H1 (cell line): ENCODE measurements around the gene OSBPL2. TPM values are rescaled to one million over a fixed set of nuclear protein-coding genes. Genes with fewer than 3 reads are reported as not detected.

Experiments
- CTCF ChIA-PET: fragments of 300-600 bp; sonication (Branson Sonifier 250); formaldehyde crosslinking; loops from one replicate; lab custom pipeline; 2021; ENCODE audit not compliant: partially characterized antibody; lab: Charles Lee
- POLR2A ChIA-PET: fragments of 300-600 bp; sonication (Branson Sonifier 250); formaldehyde crosslinking; loops from one replicate; lab custom pipeline; 2021; ENCODE audit warnings: inconsistent platforms; ENCODE audit not compliant: partially characterized antibody; lab: Charles Lee
- DNase-seq, 2 experiments: peaks; one replicate each; pipeline versions ENCODE4 v3.0.0 to v3.0.0-alpha.2; 2010 to 2022; ENCODE audit warnings: low spot score in 2 of 2, low read depth in 1 of 2, mixed read lengths in 1 of 2
- FAIRE-seq: peaks from 2 replicates; lab custom pipeline; 2011; peaks lifted over from hg19 to GRCh38; lab: Jason Lieb, UNC
- H2AFZ ChIP-seq: 2 replicates; pipeline ENCODE4 v1.8.1; 2012; ENCODE audit warnings: low read length, inconsistent platforms
- H2AK5ac ChIP-seq: 2 replicates; pipeline ENCODE4 v1.6.1; 2013; ENCODE audit warnings: low read depth, low read length
- H2BK120ac ChIP-seq: replicated peaks from 2 replicates; pipeline ENCODE3; 2013; ENCODE audit warnings: low read depth, low read length, inconsistent platforms
- H2BK12ac ChIP-seq: 2 replicates; pipeline ENCODE4 v1.6.1; 2013; ENCODE audit warnings: low read depth, low read length
- H2BK15ac ChIP-seq: 2 replicates; pipeline ENCODE4 v1.6.1; 2013; ENCODE audit warnings: low read length
- H2BK20ac ChIP-seq: 2 replicates; pipeline ENCODE4 v1.6.1; 2013; ENCODE audit warnings: low read length
- H2BK5ac ChIP-seq: 2 replicates; pipeline ENCODE4 v1.6.1; 2013; ENCODE audit warnings: low read depth, low read length
- H3K14ac ChIP-seq: 2 replicates; pipeline ENCODE4 v1.6.1; 2013; ENCODE audit warnings: inconsistent platforms; ENCODE audit not compliant: insufficient read length
- H3K18ac ChIP-seq: 2 replicates; pipeline ENCODE4 v1.6.1; 2013; ENCODE audit warnings: low read length; ENCODE audit errors: extremely low read depth
- H3K23ac ChIP-seq: 2 replicates; pipeline ENCODE4 v1.6.1; 2013; ENCODE audit warnings: inconsistent platforms; ENCODE audit not compliant: insufficient read length
- H3K23me2 ChIP-seq: 2 replicates; pipeline ENCODE4 v1.6.1; 2013; ENCODE audit warnings: low read depth, low read length
- H3K27ac ChIP-seq: 2 replicates; pipeline ENCODE4 v1.6.1; 2011; ENCODE audit warnings: low read depth, low read length, inconsistent platforms
- H3K27me3 ChIP-seq, 4 experiments: replicated peaks in 1 of 4; 1 replicate in 1 of 4; 2 replicates in 3 of 4; pipeline versions ENCODE4 v1.6.1 to v1.8.1; 2011 to 2013; ENCODE audit warnings: low read length in 3 of 4, mild to moderate bottlenecking in 3 of 4, inconsistent platforms in 2 of 4, mixed read lengths in 2 of 4, moderate library complexity in 1 of 4; ENCODE audit not compliant: control insufficient read depth in 3 of 4, insufficient read depth in 3 of 4; ENCODE audit errors: extremely low read depth in 1 of 4
- H3K36me3 ChIP-seq, 4 experiments: 2 replicates each; pipeline versions ENCODE4 v1.6.1 to v1.8.1; 2011 to 2013; ENCODE audit warnings: mild to moderate bottlenecking in 4 of 4, low read length in 3 of 4, moderate library complexity in 2 of 4, control low read depth in 1 of 4, inconsistent platforms in 1 of 4; ENCODE audit not compliant: insufficient read depth in 4 of 4, control insufficient read depth in 2 of 4
- H3K4ac ChIP-seq: replicated peaks from 2 replicates; pipeline ENCODE3; 2013; ENCODE audit warnings: low read length, low read depth, mixed read lengths, inconsistent platforms; ENCODE audit not compliant: insufficient read length
- H3K4me1 ChIP-seq, 4 experiments: replicated peaks in 1 of 4; 1 replicate in 1 of 4; 2 replicates in 3 of 4; pipeline versions ENCODE4 v1.6.1 to v1.8.1; 2011 to 2013; ENCODE audit warnings: low read length in 3 of 4, inconsistent platforms in 2 of 4, mixed read lengths in 1 of 4; ENCODE audit not compliant: insufficient read depth in 4 of 4, control insufficient read depth in 3 of 4
- H3K4me2 ChIP-seq, 2 experiments: 2 replicates each; pipeline versions ENCODE4 v1.6.1 to v1.8.1; 2011 to 2013; ENCODE audit warnings: low read depth in 2 of 2, low read length in 2 of 2, control low read depth in 1 of 2, inconsistent platforms in 1 of 2, mild to moderate bottlenecking in 1 of 2; ENCODE audit not compliant: insufficient read depth in 1 of 2
- H3K4me3 ChIP-seq, 4 experiments: fragments of 200-600, 300-600 bp in 1 of 4; sonication (generic), shearing (Covaris generic), sonication (Bioruptor Twin) in 1 of 4; 2 replicates each; pipeline versions ENCODE4 v1.5.1 to v1.8.1; 2011 to 2016; ENCODE audit warnings: low read length in 4 of 4, low read depth in 3 of 4, control low read depth in 2 of 4, inconsistent platforms in 2 of 4, mild to moderate bottlenecking in 2 of 4, mixed read lengths in 1 of 4, moderate library complexity in 1 of 4; ENCODE audit not compliant: insufficient read depth in 2 of 4; ENCODE audit errors: extremely low read depth in 1 of 4
- H3K56ac ChIP-seq: replicated peaks from 2 replicates; pipeline ENCODE3; 2013; ENCODE audit warnings: low read depth, mild to moderate bottlenecking, mixed read lengths, low read length, inconsistent platforms; ENCODE audit not compliant: insufficient read length
- H3K79me1 ChIP-seq: 2 replicates; pipeline ENCODE4 v1.6.1; 2013; ENCODE audit warnings: low read depth, low read length, control low read depth
- H3K79me2 ChIP-seq, 2 experiments: 2 replicates each; pipeline versions ENCODE4 v1.6.1 to v1.8.1; 2012 to 2013; ENCODE audit warnings: low read length in 2 of 2, mild to moderate bottlenecking in 2 of 2, inconsistent platforms in 1 of 2; ENCODE audit not compliant: insufficient read depth in 2 of 2, control insufficient read depth in 1 of 2
- H3K9ac ChIP-seq, 4 experiments: replicated peaks in 1 of 4; 1 replicate in 1 of 4; 2 replicates in 3 of 4; pipeline versions ENCODE4 v1.6.1 to v1.8.1; 2011 to 2013; ENCODE audit warnings: low read depth in 3 of 4, low read length in 3 of 4, control low read depth in 2 of 4, mild to moderate bottlenecking in 2 of 4, moderate library complexity in 2 of 4, inconsistent platforms in 1 of 4; ENCODE audit errors: extremely low read depth in 1 of 4
- H3K9me3 ChIP-seq, 2 experiments: 2 replicates each; pipeline versions ENCODE4 v1.6.1 to v1.8.1; 2012 to 2013; ENCODE audit warnings: mild to moderate bottlenecking in 2 of 2, moderate library complexity in 2 of 2, control low read depth in 1 of 2, inconsistent platforms in 1 of 2, low read depth in 1 of 2, low read length in 1 of 2, mixed read lengths in 1 of 2; ENCODE audit not compliant: insufficient read depth in 2 of 2
- H4K20me1 ChIP-seq, 2 experiments: replicated peaks in 1 of 2; 2 replicates each; pipeline versions ENCODE3 to v1.8.1; 2011 to 2013; ENCODE audit warnings: inconsistent platforms in 2 of 2, low read length in 2 of 2, mild to moderate bottlenecking in 1 of 2; ENCODE audit not compliant: insufficient read depth in 2 of 2, control insufficient read depth in 1 of 2
- H4K5ac ChIP-seq: 2 replicates; pipeline ENCODE4 v1.6.1; 2013; ENCODE audit warnings: low read length, low read depth, mixed read lengths, inconsistent platforms; ENCODE audit not compliant: insufficient read length
- H4K8ac ChIP-seq: 2 replicates; pipeline ENCODE4 v1.8.0; 2013; ENCODE audit warnings: mild to moderate bottlenecking, moderate library complexity, low read length, inconsistent platforms; ENCODE audit not compliant: insufficient read depth; ENCODE audit errors: extremely low read depth
- H4K91ac ChIP-seq: replicated peaks from 2 replicates; pipeline ENCODE3; 2013; ENCODE audit warnings: low read length, mixed read lengths, inconsistent platforms; ENCODE audit not compliant: insufficient read length
- ATF2 ChIP-seq: IDR thresholded peaks from 2 replicates; pipeline ENCODE4 v1.6.1; 2012; ENCODE audit warnings: low read length, inconsistent platforms
- BCL11A ChIP-seq, 2 experiments: IDR thresholded peaks; one replicate each; pipeline ENCODE4 v1.6.1; 2011; ENCODE audit warnings: low read depth in 2 of 2, low read length in 2 of 2, mild to moderate bottlenecking in 2 of 2
- CBX8 ChIP-seq: fragments of 300-800, 300-1000 bp; sonication (generic); IDR thresholded peaks from 2 replicates; pipeline ENCODE4 v1.7.1; 2016; ENCODE audit warnings: low read depth, low read length, borderline replicate concordance
- RBBP5 ChIP-seq: IDR thresholded peaks from 2 replicates; pipeline ENCODE4 v1.7.1; 2012; ENCODE audit warnings: low read depth, mild to moderate bottlenecking, inconsistent platforms, low read length, moderate library complexity, borderline replicate concordance
- RNF2 ChIP-seq: fragments of 200-900, 300-1000 bp; sonication (generic); IDR thresholded peaks from 2 replicates; pipeline ENCODE4 v1.7.1; 2016; ENCODE audit warnings: borderline replicate concordance, low read depth, mild to moderate bottlenecking, antibody characterized with exemption, low read length; ENCODE audit not compliant: poor library complexity, severe bottlenecking; ENCODE audit errors: missing control alignments
- RXRA ChIP-seq: IDR thresholded peaks from 2 replicates; pipeline ENCODE4 v1.6.1; 2011; ENCODE audit warnings: low read depth, mild to moderate bottlenecking, low read length, moderate library complexity; ENCODE audit not compliant: insufficient read depth
- SIX5 ChIP-seq: IDR thresholded peaks from 2 replicates; pipeline ENCODE4 v1.6.1; 2011; ENCODE audit warnings: mild to moderate bottlenecking, low read depth, low read length
- SP2 ChIP-seq: IDR thresholded peaks from 2 replicates; pipeline ENCODE4 v1.6.1; 2012; ENCODE audit warnings: mild to moderate bottlenecking, low read length, inconsistent platforms
- SP4 ChIP-seq: IDR thresholded peaks from 2 replicates; pipeline ENCODE4 v1.6.1; 2012; ENCODE audit warnings: low read length, inconsistent platforms
- SRF ChIP-seq: IDR thresholded peaks from 2 replicates; pipeline ENCODE4 v1.6.1; 2011; ENCODE audit warnings: mild to moderate bottlenecking, low read depth, low read length, moderate library complexity
- TAF1 ChIP-seq: IDR thresholded peaks from 2 replicates; pipeline ENCODE4 v1.6.1; 2011; ENCODE audit warnings: mild to moderate bottlenecking, low read depth, low read length
- WGBS, 2 experiments: shearing (Covaris generic) in 1 of 2; methylation state at CpG; one replicate each; pipeline versions ENCODE4 v1.1.6 to v1.1.7; 2013 to 2015; ENCODE audit warnings: low lambda C conversion rate in 2 of 2, mixed read lengths in 2 of 2, inconsistent platforms in 1 of 2, low coverage in 1 of 2, missing lambda C conversion rate in 1 of 2; ENCODE audit not compliant: insufficient replicate concordance in 2 of 2, insufficient coverage in 1 of 2, insufficient read length in 1 of 2; ENCODE audit errors: extremely low coverage in 1 of 2, missing lambda C conversion rate in 1 of 2; 5-methylcytosine and 5-hydroxymethylcytosine counted together
- polyA plus RNA-seq, 7 experiments: library from polyadenylated mRNA; depleted of rRNA in 3 of 7; stranded (reverse) in 5 of 7; unstranded in 2 of 7; fragments of >200 nt in 5 of 7; fragments of 200-250 nt in 2 of 7; gene quantifications; 1 replicate in 5 of 7; 2 replicates in 1 of 7; 4 replicates in 1 of 7; pipeline versions ENCODE4 v1.2.1 to v1.2.3, GENCODE V29; 2011 to 2013; ENCODE audit warnings: missing spikeins in 2 of 7, mixed read lengths in 2 of 7
- total RNA-seq: library from RNA; stranded (reverse); fragmentation: NEBNext Ultra II Directional; extraction: Animal tissue kit (Norgen Biotek cat#: 25700); gene quantifications from 2 replicates; pipeline ENCODE4 v1.2.1, GENCODE V29; 2021

The OSBPL2 gene
- total and polyA plus RNA-seq, 2 of the 8 experiments (the other 6 are each of a cell fraction or from before 2014, with no cell fraction given): 11.7 to 42.4 TPM

GRCh38 chr20:62243906-62244515 is 5.7 kb downstream of the OSBPL2 start:
- no peak overlapping the region for H4K5ac ChIP-seq
- H3K23ac ChIP-seq: no peak overlapping the region
- H3K79me1 ChIP-seq: peaks cover 32% of the 10 kb centered on the region
- peaks cover 0 to 8% (median 1%) of the 10 kb centered on the region in 4 experiments; a peak in 4 of 7 replicates for H3K4me1 ChIP-seq
- no peaks in the 10 kb centered on the region for H3K27me3 ChIP-seq
- no peak overlapping the region for H2BK20ac ChIP-seq
- no peak overlapping the region for H2BK120ac ChIP-seq
- no peak overlapping the region for H2BK12ac ChIP-seq
- DNase-seq: no peak
- no peak overlapping the region for H4K91ac ChIP-seq
- peaks cover 6 to 90% of the 10 kb centered on the region in 2 experiments for H3K79me2 ChIP-seq
- no peak overlapping the region for H3K4me3 ChIP-seq
- no peak overlapping the region for H3K14ac ChIP-seq
- peaks cover 17 to 41% of the 10 kb centered on the region in 2 experiments for H4K20me1 ChIP-seq
- no peaks in the 10 kb centered on the region for H3K9me3 ChIP-seq
- H3K23me2 ChIP-seq: no peaks in the 10 kb centered on the region; the same call in 1 of the 2 replicates
- H3K18ac ChIP-seq: no peak overlapping the region; the same call in 1 of the 2 replicates
- H3K4me2 ChIP-seq: no peak overlapping the region
- no peak for FAIRE-seq
- no peak overlapping the region for H2BK15ac ChIP-seq
- H2BK5ac ChIP-seq: 0 out of 2 replicates have a peak overlapping the region, but pooled peaks have one; percentile 66
- H3K56ac ChIP-seq: no peak overlapping the region
- peaks cover 0 to 2% (median 0%) of the 10 kb centered on the region in 4 experiments; a peak in 1 of 8 replicates for H3K36me3 ChIP-seq
- no peak overlapping the region for H4K8ac ChIP-seq
- no peak overlapping the region for H2AK5ac ChIP-seq
- 94% methylated on average over 21 of the region's 21 CpGs; no CpG with 5 or more reads in 1 of the 2 experiments for WGBS, 2 experiments
- no peak overlapping the region for H3K9ac ChIP-seq
- CTCF ChIA-PET: no interaction called here
- no peak overlapping the region for H2AFZ ChIP-seq
- no peak overlapping the region for H3K4ac ChIP-seq
- POLR2A ChIA-PET: interaction anchor here (0.7 to 1.1 kb wide), 2 partner anchors 9 to 1555 kb away, joined by 3 read pairs; no protein-coding TSS in a partner anchor
- H3K27ac ChIP-seq: no peak overlapping the region
- TF ChIP-seq RXRA: no peak
- TF ChIP-seq SRF: no peak
- TF ChIP-seq ATF2: no peak
- TF ChIP-seq RNF2: no peak
- TF ChIP-seq CBX8: no peak
- TF ChIP-seq SP2: no peak
- no peak for TF ChIP-seq TAF1
- no peak for TF ChIP-seq RBBP5
- TF ChIP-seq BCL11A (IDR thresholded peaks at IDR 0.05; ENCODE audit: low read depth in 2 of 2, low read length in 2 of 2): no peak
- no peak for TF ChIP-seq SP4
- no peak for TF ChIP-seq SIX5
